ENCODE measurements around the gene CZIB. TPM values are rescaled to one million over a fixed set of nuclear protein-coding genes. Genes with fewer than 3 reads are reported as not detected.
A peak's percentile ranks its signal among the peaks of the same experiment; 100 is the strongest.

Gene CZIB
- total RNA-seq, 3 donors from 2014 or later (not counting 1 experiment from before 2014, with no cell fraction given): 39.6 to 49.7 (median 40.5) TPM

- H3K4me3 Mint-ChIP-seq: no peak overlapping the region
- H3K9me3 Mint-ChIP-seq: no peaks in the 10 kb centered on the region
- TF ChIP-seq CTCF (IDR thresholded peaks at IDR 0.05): no peak
- Histone ChIP-seq H3K9me3 (ENCODE audit: control insufficient read depth, insufficient read depth, low read length) (no peaks in the 10 kb centered on the region), H3K4me3 (ENCODE audit: low read length) (no peak overlapping the region), H3K27me3 (ENCODE audit: control insufficient read depth, insufficient read depth, low read length) (no peaks in the 10 kb centered on the region), H3K4me1 (ENCODE audit: control insufficient read depth, insufficient read depth, low read length) (peaks cover 23% of the 10 kb centered on the region), H3K27ac (ENCODE audit: low read length) (peak overlapping the region; percentile 29), H3K36me3 (ENCODE audit: control insufficient read depth, insufficient read depth, low read length) (no peaks in the 10 kb centered on the region)
- no peak overlapping the region for H3K27ac Mint-ChIP-seq
- no peak for DNase-seq
- H3K36me3 Mint-ChIP-seq: no peaks in the 10 kb centered on the region
- peaks cover 0 to 5% of the 10 kb centered on the region in 2 donors for H3K4me1 Mint-ChIP-seq
- ATAC-seq: peak in 2 of 3 donors; percentile 34 to 46
- H3K27me3 Mint-ChIP-seq (ENCODE audit: low read depth in 2 of 2): peaks cover 0 to 3% of the 10 kb centered on the region in 2 donors
- intact Hi-C loops (cut with micrococcal nuclease): loop anchor here (2.0 to 10.0 kb wide), 5 partner anchors 49 to 1286 kb away; partner anchors contain the start of gene ZYG11A
- WGBS (ENCODE audit: insufficient coverage): 81% methylated on average over 6 of the region's 6 CpGs
Measured at GRCh38 chr1:53183095-53183990, 37.1 kb downstream of the CZIB start.

- H3K36me3 Mint-ChIP-seq: no peaks in the 10 kb centered on the region
- DNase-seq (no peak), ATAC-seq (no peak)
- no peaks in the 10 kb centered on the region for H3K36me3 ChIP-seq (ENCODE audit: control insufficient read depth, insufficient read depth, low read length)
- 70% methylated on average over 3 of the region's 3 CpGs for WGBS (ENCODE audit: insufficient coverage)
- H3K27ac Mint-ChIP-seq: no peak overlapping the region
- no peak for TF ChIP-seq CTCF (IDR thresholded peaks at IDR 0.05)
- H3K4me1 Mint-ChIP-seq: peaks cover 0 to 5% of the 10 kb centered on the region in 2 donors
- no peak overlapping the region for H3K4me3 ChIP-seq (ENCODE audit: low read length)
- intact Hi-C loops (cut with micrococcal nuclease): loop anchor here (1.0 to 10.0 kb wide), 7 partner anchors 48 to 1285 kb away; partner anchors contain the start of gene ZYG11A
- H3K4me1 ChIP-seq (ENCODE audit: control insufficient read depth, insufficient read depth, low read length): peaks cover 23% of the 10 kb centered on the region
- no peak overlapping the region for H3K4me3 Mint-ChIP-seq
- H3K9me3 ChIP-seq (ENCODE audit: control insufficient read depth, insufficient read depth, low read length): no peaks in the 10 kb centered on the region
- peaks cover 0 to 3% of the 10 kb centered on the region in 2 donors for H3K27me3 Mint-ChIP-seq (ENCODE audit: low read depth in 2 of 2)
- H3K27ac ChIP-seq (ENCODE audit: low read length): no peak overlapping the region
- no peaks in the 10 kb centered on the region for H3K27me3 ChIP-seq (ENCODE audit: control insufficient read depth, insufficient read depth, low read length)
- no peaks in the 10 kb centered on the region for H3K9me3 Mint-ChIP-seq
Measured at GRCh38 chr1:53182716-53183094, 37.7 kb downstream of the CZIB start.

- H3K9me3 Mint-ChIP-seq: no peaks in the 10 kb centered on the region
- peak; percentile 84 to 94 (median 93) for ATAC-seq
- WGBS (ENCODE audit: insufficient coverage): 26% methylated on average over 15 of the region's 16 CpGs
Measured at GRCh38 chr1:53182111-53182593, 38.3 kb downstream of the CZIB start.

More at GRCh38 chr1:53182111-53182593, 38.3 kb downstream of the CZIB start:
- no peak overlapping the region for H3K4me3 ChIP-seq (ENCODE audit: low read length)
- H3K36me3 ChIP-seq (ENCODE audit: control insufficient read depth, insufficient read depth, low read length): no peaks in the 10 kb centered on the region
- Mint-ChIP-seq H3K36me3 (no peaks in the 10 kb centered on the region), H3K27ac (no peak overlapping the region), H3K27me3 (ENCODE audit: low read depth in 2 of 2) (no peaks in the 10 kb centered on the region), H3K4me3 (no peak overlapping the region), H3K4me1 (peaks cover 0 to 9% of the 10 kb centered on the region in 2 donors)
- H3K27me3 ChIP-seq (ENCODE audit: control insufficient read depth, insufficient read depth, low read length): no peaks in the 10 kb centered on the region
- peak; percentile 79 to 91 for DNase-seq
- H3K4me1 ChIP-seq (ENCODE audit: control insufficient read depth, insufficient read depth, low read length): peaks cover 23% of the 10 kb centered on the region
- intact Hi-C loops (cut with micrococcal nuclease): loop anchor here (1.0 to 10.0 kb wide), 7 partner anchors 47 to 1285 kb away; partner anchors contain the start of gene ZYG11A
- TF ChIP-seq CTCF (IDR thresholded peaks at IDR 0.05): peak; percentile 92
- no peaks in the 10 kb centered on the region for H3K9me3 ChIP-seq (ENCODE audit: control insufficient read depth, insufficient read depth, low read length)
- H3K27ac ChIP-seq (ENCODE audit: low read length): no peak overlapping the region

Data from natural killer cell (primary cell).